Measurements from ENCODE around the gene HMGCR. TPM values are rescaled to one million over a fixed set of nuclear protein-coding genes. Genes with fewer than 3 reads are reported as not detected.

HMGCR gene
- total RNA-seq, 4 donors from 2014 or later = 30.2 to 56.2 (median 42.5) TPM

DNA sequence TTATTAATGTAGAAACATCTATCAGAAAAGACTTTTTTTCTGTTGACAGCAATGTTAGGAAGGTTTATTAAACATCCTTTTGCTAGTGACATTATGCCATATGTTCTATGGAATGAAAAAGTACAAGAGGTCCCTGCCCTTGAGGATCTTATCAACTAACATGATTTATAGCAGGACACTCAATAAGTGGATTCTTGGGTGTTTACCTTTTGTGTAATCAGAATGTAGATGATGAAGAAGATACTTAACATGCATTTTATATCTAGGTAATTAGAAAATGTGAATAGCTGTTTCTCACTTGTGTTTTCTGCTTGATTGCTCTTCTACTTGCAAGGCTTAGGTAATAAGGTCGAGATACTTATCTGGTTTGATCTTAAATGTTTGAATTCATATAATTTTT is 4.9 kb downstream of the HMGCR start:
- TF ChIP-seq, protein P1, sequence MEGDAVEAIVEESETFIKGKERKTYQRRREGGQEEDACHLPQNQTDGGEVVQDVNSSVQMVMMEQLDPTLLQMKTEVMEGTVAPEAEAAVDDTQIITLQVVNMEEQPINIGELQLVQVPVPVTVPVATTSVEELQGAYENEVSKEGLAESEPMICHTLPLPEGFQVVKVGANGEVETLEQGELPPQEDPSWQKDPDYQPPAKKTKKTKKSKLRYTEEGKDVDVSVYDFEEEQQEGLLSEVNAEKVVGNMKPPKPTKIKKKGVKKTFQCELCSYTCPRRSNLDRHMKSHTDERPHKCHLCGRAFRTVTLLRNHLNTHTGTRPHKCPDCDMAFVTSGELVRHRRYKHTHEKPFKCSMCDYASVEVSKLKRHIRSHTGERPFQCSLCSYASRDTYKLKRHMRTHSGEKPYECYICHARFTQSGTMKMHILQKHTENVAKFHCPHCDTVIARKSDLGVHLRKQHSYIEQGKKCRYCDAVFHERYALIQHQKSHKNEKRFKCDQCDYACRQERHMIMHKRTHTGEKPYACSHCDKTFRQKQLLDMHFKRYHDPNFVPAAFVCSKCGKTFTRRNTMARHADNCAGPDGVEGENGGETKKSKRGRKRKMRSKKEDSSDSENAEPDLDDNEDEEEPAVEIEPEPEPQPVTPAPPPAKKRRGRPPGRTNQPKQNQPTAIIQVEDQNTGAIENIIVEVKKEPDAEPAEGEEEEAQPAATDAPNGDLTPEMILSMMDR (IDR thresholded peaks at IDR 0.05) = no peak
- TF ChIP-seq POLR2A (IDR thresholded peaks at IDR 0.05) = no peak
- 66 to 80% methylated on average over 1 of the region's 1 CpG for WGBS, 2 donors

DNA sequence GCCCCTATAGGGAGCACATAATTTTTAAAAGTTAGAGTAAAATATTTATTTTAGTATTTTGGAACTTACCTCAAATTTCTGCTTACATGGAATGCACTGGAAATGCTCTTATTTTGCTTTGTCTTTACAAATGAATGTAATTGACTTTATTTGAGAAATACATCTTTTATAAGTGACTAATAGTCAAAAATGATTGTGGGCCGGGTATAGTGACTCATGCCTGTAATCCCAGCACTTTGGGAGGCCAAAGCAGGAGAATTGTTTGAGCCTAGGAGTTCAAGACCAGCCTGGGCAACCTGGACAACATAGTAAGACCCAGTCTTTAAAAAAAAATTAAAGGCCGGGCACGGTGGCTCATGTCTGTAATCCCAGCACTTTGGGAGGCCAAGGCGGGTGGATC is 5.8 kb downstream of the HMGCR start:
- TF ChIP-seq, protein P1 (IDR thresholded peaks at IDR 0.05) = no peak
- TF ChIP-seq POLR2A (IDR thresholded peaks at IDR 0.05) = no peak
- Histone ChIP-seq H3K4me3 (replicated peaks in 1 of 3) (no peak overlapping the region), H3K9me3 (no peaks in the 10 kb centered on the region), H3K4me1 (peaks cover 10 to 27% of the 10 kb centered on the region in 2 donors), H3K36me3 (peaks cover 14 to 23% of the 10 kb centered on the region in 2 donors), H3K27ac (no peak overlapping the region), H3K27me3 (no peaks in the 10 kb centered on the region)
- WGBS, 2 donors = 95 to 96% methylated on average over 4 of the region's 4 CpGs
- DNase-seq = no peak
- intact Hi-C loops (cut with DNase I) = no loop called here

More for the DNA sequence above, 4.9 kb downstream of the HMGCR start:
- no peaks in the 10 kb centered on the region for H3K27me3 ChIP-seq
- intact Hi-C loops (cut with DNase I) = no loop called here
- H3K27ac ChIP-seq = peak overlapping the region in 1 of 3 donors; percentile 6
- H3K36me3 ChIP-seq = peaks cover 14% of the 10 kb centered on the region in 2 donors
- peaks cover 10 to 21% of the 10 kb centered on the region in 2 donors for H3K4me1 ChIP-seq
- no peak for DNase-seq
- H3K4me3 ChIP-seq (replicated peaks in 1 of 3) = no peak overlapping the region
- H3K9me3 ChIP-seq = no peaks in the 10 kb centered on the region

DNA sequence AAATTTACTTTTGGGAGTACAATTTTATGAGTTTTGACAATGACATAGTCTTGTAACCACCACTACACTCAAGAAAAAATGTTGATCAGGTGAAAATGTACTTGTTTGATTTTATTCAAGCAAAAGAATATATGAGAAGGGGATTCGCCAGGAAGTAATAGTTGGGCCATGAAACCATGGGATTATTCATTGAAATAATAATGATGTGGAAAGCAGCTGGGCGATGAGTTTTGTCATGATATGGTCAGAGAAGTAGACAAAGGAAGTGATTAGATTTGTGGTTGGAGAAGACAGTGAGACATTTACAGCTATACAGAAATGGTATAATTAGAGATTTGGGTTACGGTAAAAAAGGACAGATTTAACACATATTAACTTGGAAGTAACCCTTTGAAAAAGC is 11.2 kb downstream of the HMGCR start:
- TF ChIP-seq, protein P1 (IDR thresholded peaks at IDR 0.05) = no peak
- no peak for TF ChIP-seq POLR2A (IDR thresholded peaks at IDR 0.05)
- DNase-seq = no peak
- H3K4me3 ChIP-seq (replicated peaks in 1 of 3) = no peak overlapping the region
- H3K27me3 ChIP-seq = no peaks in the 10 kb centered on the region
- WGBS, 2 donors = 95 to 96% methylated on average over 3 of the region's 3 CpGs
- H3K9me3 ChIP-seq = no peaks in the 10 kb centered on the region
- intact Hi-C loops (cut with DNase I) = no loop called here
- H3K4me1 ChIP-seq = peaks cover 0 to 6% of the 10 kb centered on the region in 2 donors
- no peak overlapping the region for H3K27ac ChIP-seq
- peaks cover 22 to 58% of the 10 kb centered on the region in 2 donors for H3K36me3 ChIP-seq

DNA sequence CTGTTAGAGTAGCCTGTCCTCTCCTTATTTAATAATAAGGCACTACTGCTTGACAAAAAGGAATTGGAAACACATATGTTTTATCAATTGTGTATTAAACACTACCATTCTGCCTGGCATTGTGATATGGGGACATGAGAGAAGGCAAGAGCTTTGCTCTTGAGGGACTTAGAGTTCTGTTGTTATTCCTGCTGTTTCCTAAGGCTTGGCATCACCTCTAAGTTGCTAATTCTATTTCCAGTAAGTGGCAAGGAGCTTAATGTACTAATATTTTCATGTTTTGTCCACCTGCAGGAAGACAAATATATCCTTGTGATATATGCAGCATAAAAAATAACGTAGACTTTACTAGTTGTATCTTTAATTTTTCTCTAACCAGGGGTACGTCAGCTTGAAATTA is 12.6 kb downstream of the HMGCR start:
- no peak overlapping the region for H3K27ac ChIP-seq
- WGBS, 2 donors = 94 to 95% methylated on average over 2 of the region's 2 CpGs
- no peaks in the 10 kb centered on the region for H3K27me3 ChIP-seq
- H3K36me3 ChIP-seq = peaks cover 30 to 62% of the 10 kb centered on the region in 2 donors
- no peak for DNase-seq
- H3K4me1 ChIP-seq = peaks cover 0 to 6% of the 10 kb centered on the region in 2 donors
- intact Hi-C loops (cut with DNase I) = no loop called here
- H3K4me3 ChIP-seq (replicated peaks in 1 of 3) = no peak overlapping the region
- no peak for TF ChIP-seq POLR2A (IDR thresholded peaks at IDR 0.05)
- TF ChIP-seq, protein P1 (IDR thresholded peaks at IDR 0.05) = no peak
- H3K9me3 ChIP-seq = no peaks in the 10 kb centered on the region

DNA sequence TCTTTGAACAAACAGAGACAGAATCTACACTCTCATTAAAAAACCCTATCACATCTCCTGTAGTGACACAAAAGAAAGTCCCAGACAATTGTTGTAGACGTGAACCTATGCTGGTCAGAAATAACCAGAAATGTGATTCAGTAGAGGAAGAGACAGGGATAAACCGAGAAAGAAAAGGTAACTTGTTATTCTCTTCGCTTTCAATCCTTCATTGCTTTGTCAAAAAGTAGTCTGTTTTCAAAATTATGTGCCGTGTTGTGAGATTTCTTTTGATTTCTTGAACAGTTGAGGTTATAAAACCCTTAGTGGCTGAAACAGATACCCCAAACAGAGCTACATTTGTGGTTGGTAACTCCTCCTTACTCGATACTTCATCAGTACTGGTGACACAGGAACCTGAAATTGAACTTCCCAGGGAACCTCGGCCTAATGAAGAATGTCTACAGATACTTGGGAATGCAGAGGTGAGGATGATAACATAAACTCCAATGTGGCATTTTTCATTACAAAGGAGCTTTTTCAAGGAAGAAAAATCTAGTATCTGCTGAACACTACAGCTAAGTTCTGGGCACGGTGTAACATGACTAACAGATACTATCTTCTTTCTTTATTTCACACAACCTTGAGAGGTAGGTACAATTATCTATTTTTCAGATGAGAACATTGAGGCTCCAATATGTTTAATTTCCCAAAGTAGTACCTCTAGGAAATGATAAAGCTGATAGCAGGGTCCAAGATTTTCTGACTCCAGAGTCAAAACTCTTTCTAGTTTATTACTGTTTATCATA is 14.3 kb downstream of the HMGCR start:
- Histone ChIP-seq H3K4me3 (replicated peaks in 1 of 3) (no peak overlapping the region), H3K27me3 (no peaks in the 10 kb centered on the region), H3K36me3 (peaks cover 36 to 64% of the 10 kb centered on the region in 2 donors), H3K9me3 (no peaks in the 10 kb centered on the region), H3K27ac (no peak overlapping the region), H3K4me1 (peaks cover 0 to 6% of the 10 kb centered on the region in 2 donors)
- DNase-seq = no peak
- WGBS, 2 donors = 92 to 95% methylated on average over 7 of the region's 7 CpGs
- intact Hi-C loops (cut with DNase I) = no loop called here
- TF ChIP-seq, protein P1 (IDR thresholded peaks at IDR 0.05) = no peak
- TF ChIP-seq POLR2A (IDR thresholded peaks at IDR 0.05) = no peak
